ENCODE data around the gene GLIS1.

The GLIS1 gene

DNA sequence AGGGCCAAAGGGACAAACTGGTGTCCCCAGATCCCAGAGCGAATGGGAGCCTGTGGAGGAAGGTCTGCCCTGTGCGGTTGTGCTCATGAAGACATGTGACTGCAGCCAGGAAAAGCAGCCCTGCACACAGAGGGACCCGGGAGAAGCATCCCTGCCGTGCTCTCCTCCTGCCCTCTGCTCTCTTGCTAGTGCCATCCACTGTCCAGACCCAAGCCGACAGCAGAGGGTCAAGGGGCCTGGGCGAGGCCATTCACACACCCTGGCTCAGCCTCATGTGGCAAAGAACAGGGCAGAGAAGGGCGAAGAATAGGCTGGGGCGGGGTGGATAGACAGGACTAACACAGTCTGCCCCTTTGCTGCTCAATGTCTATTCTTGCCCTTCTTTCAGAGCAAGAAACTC is 262.4 kb downstream of the GLIS1 start:
- TF ChIP-seq, protein P1, sequence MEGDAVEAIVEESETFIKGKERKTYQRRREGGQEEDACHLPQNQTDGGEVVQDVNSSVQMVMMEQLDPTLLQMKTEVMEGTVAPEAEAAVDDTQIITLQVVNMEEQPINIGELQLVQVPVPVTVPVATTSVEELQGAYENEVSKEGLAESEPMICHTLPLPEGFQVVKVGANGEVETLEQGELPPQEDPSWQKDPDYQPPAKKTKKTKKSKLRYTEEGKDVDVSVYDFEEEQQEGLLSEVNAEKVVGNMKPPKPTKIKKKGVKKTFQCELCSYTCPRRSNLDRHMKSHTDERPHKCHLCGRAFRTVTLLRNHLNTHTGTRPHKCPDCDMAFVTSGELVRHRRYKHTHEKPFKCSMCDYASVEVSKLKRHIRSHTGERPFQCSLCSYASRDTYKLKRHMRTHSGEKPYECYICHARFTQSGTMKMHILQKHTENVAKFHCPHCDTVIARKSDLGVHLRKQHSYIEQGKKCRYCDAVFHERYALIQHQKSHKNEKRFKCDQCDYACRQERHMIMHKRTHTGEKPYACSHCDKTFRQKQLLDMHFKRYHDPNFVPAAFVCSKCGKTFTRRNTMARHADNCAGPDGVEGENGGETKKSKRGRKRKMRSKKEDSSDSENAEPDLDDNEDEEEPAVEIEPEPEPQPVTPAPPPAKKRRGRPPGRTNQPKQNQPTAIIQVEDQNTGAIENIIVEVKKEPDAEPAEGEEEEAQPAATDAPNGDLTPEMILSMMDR (IDR thresholded peaks at IDR 0.05; ENCODE audit: low read depth, low read length, missing control alignments): no peak
- Histone ChIP-seq H3K27ac (no peak overlapping the region), H3K36me3 (replicated peaks) (no peaks in the 10 kb centered on the region), H3K27me3 (replicated peaks) (peaks cover 15% of the 10 kb centered on the region), H3K4me3 (ENCODE audit: low read depth, low read length) (no peak overlapping the region)
- DNase-seq: no peak
- in situ Hi-C loops (cut with HindIII; ENCODE audit: low pct_ligation_motif_present, low sequenced_read_pairs): no loop called here

DNA sequence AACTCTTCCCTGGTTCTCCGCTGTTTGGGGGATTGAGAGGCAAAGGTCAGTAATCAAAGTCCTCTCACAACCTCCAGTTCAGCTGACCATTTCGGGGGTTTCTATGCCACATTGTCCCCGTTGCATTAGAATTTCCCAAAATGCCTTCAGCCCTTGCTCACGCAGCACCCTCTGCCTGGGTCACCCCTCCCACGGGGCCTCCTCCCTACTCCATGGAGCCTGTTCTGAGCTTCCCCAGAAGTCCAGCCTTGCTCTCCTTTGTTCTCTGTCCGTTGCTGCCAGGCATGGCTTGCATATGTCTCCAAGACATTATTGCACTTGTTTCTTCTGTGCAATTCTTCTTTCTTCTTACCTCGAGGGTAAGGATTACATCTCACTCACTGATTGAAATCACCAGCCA is 263.3 kb downstream of the GLIS1 start:
- no peak overlapping the region for H3K27ac ChIP-seq
- TF ChIP-seq, protein P1 (IDR thresholded peaks at IDR 0.05; ENCODE audit: low read depth, low read length, missing control alignments): no peak
- H3K4me3 ChIP-seq (ENCODE audit: low read depth, low read length): no peak overlapping the region
- in situ Hi-C loops (cut with HindIII; ENCODE audit: low pct_ligation_motif_present, low sequenced_read_pairs): no loop called here
- no peaks in the 10 kb centered on the region for H3K36me3 ChIP-seq (replicated peaks)
- H3K27me3 ChIP-seq (replicated peaks): peaks cover 15% of the 10 kb centered on the region
- no peak for DNase-seq

DNA sequence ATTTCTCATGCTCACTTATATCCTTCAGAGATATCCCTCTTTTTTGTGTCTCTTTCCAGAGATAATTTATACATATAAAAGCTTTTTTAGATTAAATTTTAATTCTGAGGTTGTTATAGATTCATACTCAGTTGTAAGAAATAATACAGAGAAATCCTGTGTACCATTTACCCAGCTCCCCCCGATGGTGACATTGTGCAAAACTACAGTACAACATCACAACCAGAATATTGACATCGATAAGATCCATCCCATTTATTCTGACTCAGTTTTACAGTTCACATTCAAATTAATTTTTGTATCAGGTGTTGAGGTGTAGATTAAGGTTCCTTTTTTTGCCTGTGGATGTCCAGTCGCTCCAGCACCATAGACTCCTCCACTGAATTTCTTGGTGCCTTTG is 265.5 kb downstream of the GLIS1 start:
- Histone ChIP-seq H3K27ac (no peak overlapping the region), H3K4me3 (ENCODE audit: low read depth, low read length) (no peak overlapping the region), H3K36me3 (replicated peaks) (no peaks in the 10 kb centered on the region), H3K27me3 (replicated peaks) (peaks cover 9% of the 10 kb centered on the region)
- in situ Hi-C loops (cut with HindIII; ENCODE audit: low pct_ligation_motif_present, low sequenced_read_pairs): no loop called here
- TF ChIP-seq, protein P1 (IDR thresholded peaks at IDR 0.05; ENCODE audit: low read depth, low read length, missing control alignments): peak; percentile 52
- peak; percentile 21 for DNase-seq

DNA sequence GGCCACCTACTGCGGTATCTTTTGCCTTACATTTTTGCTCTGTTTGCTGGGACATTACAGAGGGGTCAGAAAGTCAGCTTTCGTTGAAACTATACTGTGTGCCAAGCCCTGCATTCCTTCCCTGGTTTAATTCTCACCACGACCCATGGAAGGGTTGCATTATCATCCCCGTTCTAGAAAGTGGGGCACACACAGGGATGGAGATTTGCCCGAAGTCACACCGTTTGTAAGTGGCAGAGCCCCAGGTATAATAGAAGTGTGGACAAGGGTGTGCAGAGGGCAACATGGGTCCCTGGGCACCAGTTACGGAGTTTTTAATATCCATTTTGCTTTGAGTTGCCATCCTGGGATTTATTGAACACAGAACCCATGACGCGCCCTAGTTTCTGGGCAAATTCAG is 268.0 kb downstream of the GLIS1 start:
- no peak for DNase-seq
- Histone ChIP-seq H3K36me3 (replicated peaks) (no peaks in the 10 kb centered on the region), H3K4me3 (ENCODE audit: low read depth, low read length) (no peak overlapping the region), H3K27ac (no peak overlapping the region), H3K27me3 (replicated peaks) (no peaks in the 10 kb centered on the region)
- TF ChIP-seq, protein P1 (IDR thresholded peaks at IDR 0.05; ENCODE audit: low read depth, low read length, missing control alignments): no peak
- in situ Hi-C loops (cut with HindIII; ENCODE audit: low pct_ligation_motif_present, low sequenced_read_pairs): no loop called here

DNA sequence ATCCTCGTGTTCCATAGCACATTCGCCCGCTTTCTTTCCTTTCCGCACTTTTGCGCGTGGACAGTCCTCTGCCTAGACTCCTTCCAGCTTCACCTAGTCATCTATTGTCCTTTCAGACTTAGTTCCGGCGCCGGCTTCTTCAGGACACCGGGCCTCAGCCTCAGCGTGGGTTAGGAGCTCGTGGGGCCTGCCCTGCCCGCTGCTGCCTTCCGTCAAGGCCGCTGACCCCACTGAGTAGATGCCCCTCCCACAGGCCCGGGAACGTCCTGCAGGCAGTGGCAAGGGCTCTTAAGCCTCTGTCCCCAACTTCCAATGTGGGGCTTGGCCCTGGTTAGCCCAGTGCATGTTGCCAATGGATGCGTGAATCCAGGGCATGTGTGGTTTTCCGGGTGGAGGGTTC is 268.4 kb downstream of the GLIS1 start:
- Histone ChIP-seq H3K27ac (no peak overlapping the region), H3K36me3 (replicated peaks) (no peaks in the 10 kb centered on the region), H3K27me3 (replicated peaks) (no peaks in the 10 kb centered on the region), H3K4me3 (ENCODE audit: low read depth, low read length) (peak overlapping the region; percentile 20)
- no peak for DNase-seq
- TF ChIP-seq, protein P1 (IDR thresholded peaks at IDR 0.05; ENCODE audit: low read depth, low read length, missing control alignments): no peak
- in situ Hi-C loops (cut with HindIII; ENCODE audit: low pct_ligation_motif_present, low sequenced_read_pairs): no loop called here

DNA sequence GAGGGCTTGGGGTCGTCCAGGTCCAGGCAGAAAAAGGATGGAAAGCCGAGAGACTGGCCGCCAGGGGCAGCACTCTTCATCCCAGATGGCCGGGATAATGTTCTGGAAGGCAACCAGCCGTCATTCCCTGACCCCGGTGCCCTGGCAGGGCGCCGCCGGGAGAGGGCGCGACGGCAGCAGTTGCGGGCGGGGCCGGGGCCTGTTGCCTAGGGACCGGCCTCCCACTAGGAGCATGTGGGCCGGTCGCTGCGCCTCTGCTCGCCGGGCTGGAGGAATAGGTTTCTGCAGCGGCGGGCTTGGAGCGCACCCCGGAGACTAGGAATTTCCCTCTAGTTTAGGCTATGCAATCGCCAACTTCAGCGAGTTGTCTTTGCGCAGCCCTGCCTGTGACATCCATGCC is 268.8 kb downstream of the GLIS1 start:
- Histone ChIP-seq H3K4me3 (ENCODE audit: low read depth, low read length) (peak overlapping the region; percentile 20), H3K36me3 (replicated peaks) (no peaks in the 10 kb centered on the region), H3K27me3 (replicated peaks) (no peaks in the 10 kb centered on the region), H3K27ac (no peak overlapping the region)
- in situ Hi-C loops (cut with HindIII; ENCODE audit: low pct_ligation_motif_present, low sequenced_read_pairs): no loop called here
- peak; percentile 69 for DNase-seq
- TF ChIP-seq, protein P1 (IDR thresholded peaks at IDR 0.05; ENCODE audit: low read depth, low read length, missing control alignments): peak; percentile 83
